NCI-H1436 (cell line): ENCODE results near the gene PRKAA2.
A peak's percentile ranks its signal among the peaks of the same experiment; 100 is the strongest.

Source experiments
- DNase-seq: peaks from one replicate; lab custom pipeline; 2025; lab: John Stamatoyannopoulos, UW

Gene PRKAA2

DNA sequence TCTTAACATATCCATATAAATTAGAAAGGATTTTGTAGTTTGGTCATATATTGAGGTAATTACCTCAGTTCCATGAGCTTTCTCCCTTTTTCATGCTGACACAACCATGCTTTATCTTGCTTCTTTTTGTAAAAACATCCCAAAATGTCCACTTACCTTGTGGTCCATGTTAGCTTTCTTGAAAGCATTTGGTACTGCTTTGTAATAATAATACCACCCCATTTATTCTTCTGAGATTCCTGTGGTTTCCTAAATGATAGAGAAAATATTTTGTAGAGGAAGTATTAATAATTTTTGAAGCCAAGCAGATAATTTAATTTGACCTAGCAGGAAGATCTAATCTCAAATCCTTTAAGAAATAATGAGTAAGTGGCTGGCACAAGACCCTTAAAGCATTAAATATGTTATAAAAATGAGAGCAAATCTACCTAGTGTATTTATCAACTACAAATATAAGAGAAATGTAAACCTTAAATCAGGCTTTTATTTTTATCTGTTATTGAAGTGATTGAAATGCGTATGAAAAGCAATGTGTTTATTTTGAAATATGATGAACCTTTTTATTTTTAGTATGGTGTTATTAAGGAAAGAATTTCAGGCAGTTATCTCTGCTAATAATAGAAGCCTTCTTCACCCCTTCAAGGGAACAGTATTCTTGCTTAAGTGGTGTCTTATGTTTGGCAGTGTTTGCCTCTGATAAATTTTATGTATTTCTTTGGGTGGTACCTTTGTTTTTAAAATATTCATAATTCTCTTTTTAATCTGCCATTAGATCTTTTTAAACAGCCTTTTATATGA, 9.2 kb downstream of the PRKAA2 start:
- no peak for DNase-seq

DNA sequence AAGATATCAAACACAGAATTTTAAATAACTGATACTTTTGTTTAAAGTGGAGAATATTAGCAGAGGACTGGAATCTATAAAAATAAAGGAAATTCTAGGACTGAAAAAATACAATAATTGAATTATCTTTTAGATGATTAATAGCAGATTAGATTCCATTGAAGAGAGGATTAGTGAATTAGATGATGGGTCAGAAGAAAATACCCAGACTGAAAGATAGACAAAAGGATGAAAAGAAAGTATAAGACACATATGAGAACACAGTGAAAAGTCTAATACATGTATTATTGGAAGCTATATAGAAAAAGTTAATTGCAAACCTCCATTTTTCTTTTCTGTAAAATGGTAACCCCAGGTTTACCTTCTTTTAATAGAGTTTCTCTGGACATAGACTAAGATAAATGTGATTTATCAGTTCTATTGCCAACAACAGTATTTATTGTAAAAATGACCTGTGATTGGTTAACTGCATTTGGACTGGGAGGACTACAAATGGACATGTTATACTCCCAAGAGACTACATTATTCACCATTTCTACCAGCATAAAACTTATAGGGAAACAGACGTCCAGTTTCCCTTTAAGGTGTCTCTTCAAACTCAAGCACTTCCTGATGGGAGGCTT, 11.0 kb downstream of the PRKAA2 start:
- no peak for DNase-seq

DNA sequence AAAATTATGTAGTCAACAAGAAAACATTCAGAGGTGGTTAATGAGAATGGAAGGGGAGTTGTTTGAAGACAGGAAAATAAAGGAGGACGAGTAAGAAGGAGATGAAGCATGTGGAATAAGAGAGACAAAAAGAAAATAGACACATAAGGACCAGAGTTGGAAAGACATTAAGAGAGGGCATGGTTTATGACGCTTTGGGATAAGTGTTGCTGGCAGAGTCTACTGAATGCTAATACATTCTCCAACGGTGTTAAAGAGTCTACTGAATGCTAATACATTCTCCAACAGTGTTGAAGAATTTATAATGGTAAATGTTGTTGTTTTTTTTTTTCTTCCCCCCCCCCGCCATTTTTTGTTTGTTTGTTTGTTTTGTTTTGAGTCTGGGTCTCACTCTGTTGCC, 13.1 kb downstream of the PRKAA2 start:
- no peak for DNase-seq

DNA sequence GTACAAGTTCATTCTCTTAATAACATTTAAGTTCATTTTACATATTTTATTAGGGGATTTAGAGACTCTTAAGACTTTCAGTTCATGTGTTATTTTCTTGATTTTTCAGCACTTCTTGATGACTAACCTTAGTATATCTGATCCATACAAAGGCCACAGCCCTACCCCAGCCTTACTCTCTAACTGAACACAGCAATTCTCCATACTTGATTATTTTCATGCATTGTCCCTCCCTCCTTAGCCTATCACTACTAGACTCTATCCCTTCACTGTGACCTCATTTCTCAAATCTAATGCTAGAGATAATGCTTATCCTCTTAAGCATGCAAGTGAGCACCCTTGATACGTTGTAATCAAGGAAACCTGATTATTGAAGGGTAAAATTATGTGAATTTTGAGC, 15.2 kb downstream of the PRKAA2 start:
- no peak for DNase-seq

DNA sequence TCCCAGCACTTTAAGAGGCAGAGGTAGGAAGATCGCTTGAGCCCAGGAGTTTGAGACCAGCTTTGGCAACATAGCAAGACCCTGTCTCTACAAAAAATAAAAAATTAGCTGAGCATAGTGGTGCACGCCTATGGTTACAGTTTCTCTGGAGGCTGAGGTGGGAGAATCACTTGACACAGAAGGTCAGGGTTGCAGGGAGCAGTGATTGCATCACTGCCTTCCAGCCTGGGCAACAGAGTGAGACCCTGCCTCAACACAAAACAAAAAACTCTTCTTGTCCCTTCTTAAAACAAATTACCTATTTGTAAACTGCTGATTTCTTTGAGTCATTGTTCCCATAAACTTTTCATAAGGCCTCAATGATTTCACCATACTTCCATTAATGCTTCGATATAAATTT, 18.7 kb downstream of the PRKAA2 start:
- no peak for DNase-seq

DNA sequence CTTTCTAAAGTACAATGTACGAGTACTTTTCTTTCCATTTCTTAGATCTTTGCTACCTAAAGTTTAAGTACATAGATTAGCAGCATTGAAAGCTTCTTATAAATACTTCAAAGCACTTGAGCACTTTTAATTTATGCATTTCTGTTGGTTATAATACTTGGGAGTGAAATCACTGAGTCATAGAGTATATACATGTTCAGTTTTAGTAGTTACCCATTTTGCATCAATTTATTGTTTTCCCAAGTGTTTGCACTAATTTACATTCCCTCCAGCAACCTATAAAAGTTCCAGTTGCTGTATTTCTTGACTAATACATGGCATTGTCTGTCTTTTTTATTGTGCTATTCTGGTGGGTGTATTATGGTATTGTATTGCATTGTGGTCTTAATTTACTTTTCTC, 20.3 kb downstream of the PRKAA2 start:
- DNase-seq, result no peak

DNA sequence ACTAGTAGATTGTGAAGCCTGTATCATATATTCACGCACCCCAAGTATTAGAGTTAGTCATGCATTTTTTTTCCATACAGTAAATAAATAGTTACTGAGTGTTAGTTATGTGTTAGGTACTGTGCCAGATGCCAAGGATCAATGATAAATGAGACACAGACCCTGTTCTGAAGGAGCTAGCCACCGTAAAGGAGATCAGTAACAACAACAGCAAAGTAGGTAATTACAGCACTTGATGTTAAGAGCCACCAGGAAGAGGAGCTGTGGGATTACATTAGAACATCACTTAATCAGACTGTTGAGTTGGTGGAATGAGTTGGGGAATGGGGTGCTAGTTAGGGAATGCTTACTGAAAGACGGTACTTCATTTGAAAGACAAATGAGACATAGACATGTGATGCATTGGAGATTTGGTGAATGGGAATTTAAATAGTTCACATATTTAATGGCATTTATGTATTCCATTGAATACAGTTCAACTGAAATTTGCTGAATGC, 21.0 kb downstream of the PRKAA2 start:
- no peak for DNase-seq

DNA sequence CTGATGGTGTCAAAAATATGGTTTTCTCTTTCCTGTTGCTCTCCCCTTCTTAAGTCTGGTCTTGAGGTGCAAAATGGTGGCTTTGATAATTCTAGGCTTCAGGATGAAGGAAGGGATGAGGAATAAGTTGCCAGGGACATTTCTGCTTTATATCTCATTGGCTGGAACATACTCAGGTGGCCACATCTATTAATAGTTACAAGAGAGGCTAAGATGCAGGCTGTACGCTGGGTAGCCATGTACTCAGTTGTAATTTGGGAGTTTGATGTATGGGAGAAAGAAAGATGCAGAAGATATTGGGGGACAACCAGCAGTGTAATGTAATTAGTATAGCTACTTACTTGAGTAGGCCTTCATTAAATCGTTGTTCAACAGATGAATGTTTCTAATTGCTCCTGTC, 25.2 kb downstream of the PRKAA2 start:
- DNase-seq, result no peak

DNA sequence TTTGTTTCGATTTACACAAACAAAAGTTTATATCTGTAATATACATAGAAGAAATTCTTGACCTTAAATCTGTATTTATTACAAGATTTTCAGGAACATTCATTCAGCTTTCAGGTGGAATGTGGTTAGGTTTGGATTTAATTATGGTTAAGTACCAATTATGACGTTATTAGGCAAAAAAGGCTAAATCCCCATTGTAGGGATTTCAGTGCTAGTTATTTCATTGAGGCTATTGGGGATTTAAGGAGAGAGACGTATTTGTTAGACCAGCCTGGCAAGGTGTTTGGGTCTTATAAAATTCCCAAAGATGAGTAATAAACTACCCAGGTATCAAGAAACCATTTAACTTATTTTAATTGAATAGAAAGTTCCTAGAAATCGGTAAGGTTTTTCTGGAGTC, 26.0 kb downstream of the PRKAA2 start:
- DNase-seq, result no peak

DNA sequence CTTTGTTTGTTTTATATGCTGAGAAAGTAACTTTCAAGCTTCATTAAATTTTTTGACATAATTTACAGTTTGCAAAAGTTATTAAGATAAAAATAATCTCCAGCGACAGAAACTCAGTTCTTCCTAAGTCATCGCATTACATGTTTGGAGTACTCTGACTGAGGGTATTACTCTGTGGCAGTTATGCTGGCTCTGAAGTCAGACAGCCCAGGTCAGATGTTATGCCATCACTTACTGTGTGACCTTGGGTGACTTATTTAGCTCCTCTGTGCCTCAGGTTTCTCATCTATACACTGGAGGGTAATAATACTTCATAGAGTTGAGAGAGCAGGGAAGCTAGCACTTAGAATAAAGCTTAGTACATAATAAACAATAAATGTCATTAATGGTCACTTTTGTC, 26.4 kb downstream of the PRKAA2 start:
- DNase-seq, result no peak

DNA sequence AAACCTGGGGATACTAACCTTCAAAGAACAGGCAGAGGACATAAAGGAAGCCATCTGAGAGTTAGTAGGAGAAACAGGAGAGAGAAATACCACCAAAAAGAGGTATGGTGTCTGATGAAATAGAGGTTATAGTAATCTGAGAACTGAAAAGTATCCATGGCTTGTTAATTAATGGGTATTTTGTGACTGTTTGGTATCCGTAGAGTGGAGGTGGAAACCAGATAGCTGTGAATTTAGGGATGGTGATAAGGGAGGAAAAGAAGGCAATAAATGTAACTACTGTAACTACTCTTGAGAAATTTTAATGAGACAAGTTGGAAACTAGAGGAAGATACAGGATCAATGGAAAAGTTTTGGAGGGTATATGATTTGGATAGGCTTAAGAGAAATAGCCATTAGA, 27.5 kb downstream of the PRKAA2 start:
- no peak for DNase-seq

DNA sequence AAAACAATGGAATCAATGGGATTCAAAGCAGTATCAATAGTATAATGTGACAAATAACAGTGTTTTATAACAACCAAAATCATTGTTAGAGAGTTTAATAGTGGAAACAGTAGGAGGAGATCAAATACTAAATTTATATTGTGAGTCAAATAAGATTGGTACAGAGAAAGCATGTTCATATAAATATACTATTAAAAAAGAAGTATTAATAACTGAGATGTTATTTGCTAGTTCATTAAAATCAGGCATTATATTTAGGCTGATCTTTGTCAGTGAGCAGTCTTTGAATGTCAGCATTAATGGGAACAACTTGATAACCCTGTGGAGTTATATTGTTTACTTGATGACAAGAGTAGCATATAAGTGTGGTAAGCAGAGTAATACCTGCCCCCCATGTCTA, 30.6 kb downstream of the PRKAA2 start:
- DNase-seq, result no peak

DNA sequence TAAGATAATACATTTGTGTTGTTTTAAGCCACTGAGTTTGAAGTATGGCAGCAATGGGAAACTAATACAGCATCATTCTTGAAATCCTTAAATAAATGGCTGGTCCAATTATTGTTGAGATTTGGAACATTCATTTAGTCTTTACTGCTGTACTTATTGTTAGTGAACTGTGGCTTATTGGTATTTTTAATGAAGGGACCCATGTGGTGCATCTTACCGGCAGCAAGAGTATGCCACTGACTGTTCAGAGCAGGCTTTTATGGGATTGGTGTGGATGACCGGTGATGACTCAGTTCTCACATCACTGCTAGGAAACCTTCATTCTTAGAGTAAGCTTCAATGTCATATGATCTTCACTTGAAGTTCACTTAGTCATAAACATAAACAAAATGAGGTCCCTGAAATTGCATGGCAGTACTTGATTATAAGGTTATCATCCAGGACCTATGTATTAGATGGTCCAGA, 31.5 kb downstream of the PRKAA2 start:
- DNase-seq, result no peak

DNA sequence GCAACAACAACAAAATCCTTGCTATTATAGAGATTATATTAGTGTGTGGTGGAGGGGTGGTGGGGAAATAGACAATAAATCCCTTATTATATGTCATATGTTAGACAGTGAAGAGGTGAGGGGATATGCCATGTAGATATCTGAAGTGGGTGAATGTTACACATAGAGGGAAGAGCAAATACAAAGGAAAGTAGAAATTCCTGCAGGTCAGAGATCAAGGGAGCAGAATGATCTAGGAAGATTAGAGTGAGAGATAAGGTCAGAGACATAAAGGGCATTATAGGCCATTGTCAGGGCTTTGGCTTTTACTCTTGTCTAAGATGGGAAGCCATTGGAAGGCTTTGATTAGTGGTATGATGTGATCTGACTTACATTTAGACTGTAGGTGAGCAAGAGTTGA, 38.5 kb downstream of the PRKAA2 start:
- no peak for DNase-seq

DNA sequence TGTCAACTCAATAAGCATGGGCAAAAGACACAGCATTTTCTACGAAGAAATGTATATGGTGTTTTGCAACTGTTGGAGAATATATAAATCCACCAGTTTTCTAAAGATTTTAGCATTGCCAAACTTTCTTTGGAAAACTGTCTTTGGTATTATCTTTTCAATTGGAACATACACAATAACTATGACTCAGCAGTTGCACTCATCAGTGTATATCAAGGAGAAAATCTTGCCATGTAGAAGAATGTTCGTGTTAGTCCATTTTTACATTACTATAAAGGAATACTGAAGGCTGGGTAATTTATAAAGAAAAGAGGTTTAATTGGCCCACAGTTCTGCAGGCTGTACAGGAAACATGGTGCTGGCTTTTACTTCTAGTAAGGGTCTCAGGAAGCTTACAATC, 41.1 kb downstream of the PRKAA2 start:
- DNase-seq, result no peak

DNA sequence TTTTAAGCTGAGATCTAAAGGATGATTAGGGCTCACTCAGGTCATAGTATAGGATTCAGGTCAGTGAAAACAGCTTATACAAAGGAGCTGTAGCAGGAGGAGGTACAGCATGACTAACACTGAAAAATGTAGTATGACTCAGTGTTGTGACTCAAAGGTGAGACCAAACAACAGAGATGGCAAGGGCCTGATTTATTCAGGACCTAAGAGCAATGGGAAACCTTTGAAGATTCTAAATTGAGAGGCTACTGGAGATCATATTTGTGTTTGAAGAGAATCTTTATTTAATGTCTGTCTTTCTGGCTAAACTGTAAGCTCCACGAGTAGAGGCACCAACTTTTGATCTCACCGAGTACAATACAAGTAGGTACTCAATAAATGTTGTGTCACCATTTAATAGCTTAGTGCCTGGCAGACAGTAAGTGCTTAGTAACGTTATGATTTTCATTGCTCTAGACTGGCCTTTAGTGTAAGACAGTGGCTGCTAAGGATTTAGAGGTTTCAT, 43.5 kb downstream of the PRKAA2 start:
- DNase-seq, result no peak

DNA sequence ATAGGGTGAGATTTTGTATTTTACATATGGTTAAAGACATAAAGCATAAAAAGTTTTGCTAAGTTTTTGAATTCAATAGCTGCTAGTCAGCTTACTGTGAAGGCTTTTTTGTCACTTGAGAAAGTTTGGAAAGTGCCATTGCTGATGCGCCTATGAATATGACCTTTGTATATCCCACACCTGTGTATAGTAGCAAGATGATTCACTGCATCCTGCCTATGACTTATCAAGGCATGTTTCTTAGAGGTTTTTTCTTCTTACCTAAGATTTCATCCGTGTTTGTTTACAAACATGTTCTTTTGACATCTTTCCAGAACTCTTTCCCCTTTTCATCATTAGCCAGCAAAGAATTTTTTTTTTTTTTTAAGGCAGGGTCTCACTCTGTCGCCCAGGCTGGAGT, 51.5 kb downstream of the PRKAA2 start:
- no peak for DNase-seq

DNA sequence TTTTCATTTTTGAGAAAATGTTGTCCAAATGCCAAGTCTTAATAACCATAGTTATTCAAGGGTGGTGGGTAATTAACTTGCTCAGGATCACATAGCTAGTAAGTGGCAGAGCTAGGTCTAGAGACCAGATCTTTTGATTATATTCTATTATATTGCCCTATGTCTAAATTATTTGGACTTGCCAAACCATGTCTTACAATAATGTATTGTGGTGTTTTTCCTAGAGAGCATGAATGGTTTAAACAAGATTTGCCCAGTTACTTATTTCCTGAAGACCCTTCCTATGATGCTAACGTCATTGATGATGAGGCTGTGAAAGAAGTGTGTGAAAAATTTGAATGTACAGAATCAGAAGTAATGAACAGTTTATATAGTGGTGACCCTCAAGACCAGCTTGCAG, 58.6 kb downstream of the PRKAA2 start:
- no peak for DNase-seq

DNA sequence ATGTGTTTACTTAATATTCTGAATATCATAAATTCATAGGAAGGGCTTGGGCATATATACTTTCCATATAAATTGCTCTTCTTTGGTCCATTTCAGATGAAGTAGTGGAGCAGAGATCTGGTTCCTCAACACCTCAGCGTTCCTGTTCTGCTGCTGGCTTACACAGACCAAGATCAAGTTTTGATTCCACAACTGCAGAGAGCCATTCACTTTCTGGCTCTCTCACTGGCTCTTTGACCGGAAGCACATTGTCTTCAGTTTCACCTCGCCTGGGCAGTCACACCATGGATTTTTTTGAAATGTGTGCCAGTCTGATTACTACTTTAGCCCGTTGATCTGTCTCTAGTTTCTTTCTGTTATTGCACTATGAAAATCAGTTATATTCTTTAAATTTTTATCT, 62.3 kb downstream of the PRKAA2 start:
- no peak for DNase-seq

DNA sequence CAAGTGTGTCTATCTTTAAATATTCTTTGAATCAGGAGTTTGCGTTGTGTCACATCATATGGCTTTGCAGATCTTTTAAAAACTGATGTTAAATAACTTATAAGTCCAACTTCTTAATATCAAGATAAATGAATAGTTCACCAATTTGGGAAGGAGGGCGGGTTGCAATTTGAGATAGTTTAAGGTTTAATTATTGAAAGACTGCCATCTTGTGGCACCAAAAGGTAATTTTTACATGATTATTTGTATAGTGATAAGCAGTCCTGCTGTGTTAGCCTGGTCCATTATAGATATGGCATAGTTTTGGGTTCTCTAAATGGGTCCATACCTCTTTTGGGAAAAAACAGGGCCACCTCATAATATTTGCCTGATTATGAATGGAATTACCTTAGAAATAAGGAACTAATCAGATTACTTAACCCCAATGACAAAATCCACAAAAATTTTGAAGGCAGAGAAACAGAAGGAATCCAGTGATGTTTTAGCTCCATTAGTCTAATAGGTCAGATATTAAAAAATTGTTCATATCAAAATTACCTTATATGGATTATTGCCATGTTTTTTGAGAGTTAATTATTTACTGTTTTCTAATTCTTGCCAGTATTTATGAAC, 64.3 kb downstream of the PRKAA2 start:
- peak; percentile 52 for DNase-seq

DNA sequence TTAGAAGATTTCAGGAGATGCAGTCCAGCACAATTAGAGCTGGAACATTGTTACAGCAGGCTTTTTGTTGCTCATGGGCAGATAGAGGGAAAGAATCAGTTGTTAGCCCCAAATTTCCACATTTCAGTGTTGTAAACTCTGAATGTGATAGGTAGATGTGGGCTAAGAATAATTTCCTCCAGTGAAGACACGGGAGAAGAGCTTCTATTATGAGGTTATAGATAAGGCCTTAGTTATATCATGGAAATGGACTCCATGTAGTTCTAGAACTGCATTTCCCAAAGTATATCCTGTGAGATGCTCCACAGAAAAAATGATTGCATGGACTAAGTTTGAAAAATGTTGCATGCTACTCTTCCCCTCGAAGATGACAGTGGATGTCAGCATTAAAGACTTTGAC, 64.9 kb downstream of the PRKAA2 start:
- no peak for DNase-seq

DNA sequence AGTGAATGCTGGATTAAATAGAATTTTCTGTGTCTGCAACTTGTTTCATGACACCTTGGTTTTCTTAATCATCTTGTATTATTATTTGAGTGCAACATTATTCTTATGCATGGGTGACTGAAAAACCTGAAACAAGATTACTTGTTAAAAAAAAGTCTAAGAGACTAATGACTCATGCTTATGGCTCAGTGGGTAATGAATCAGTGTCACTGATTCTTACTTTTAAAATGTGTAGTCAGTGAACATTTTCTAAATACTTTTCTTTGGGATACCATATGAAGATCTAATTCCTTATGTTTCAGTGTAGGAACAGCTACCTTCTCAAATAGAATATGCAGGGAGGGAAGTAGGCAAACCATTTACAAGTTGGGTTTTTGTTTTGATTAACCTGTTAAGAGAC, 65.5 kb downstream of the PRKAA2 start:
- DNase-seq, result no peak

DNA sequence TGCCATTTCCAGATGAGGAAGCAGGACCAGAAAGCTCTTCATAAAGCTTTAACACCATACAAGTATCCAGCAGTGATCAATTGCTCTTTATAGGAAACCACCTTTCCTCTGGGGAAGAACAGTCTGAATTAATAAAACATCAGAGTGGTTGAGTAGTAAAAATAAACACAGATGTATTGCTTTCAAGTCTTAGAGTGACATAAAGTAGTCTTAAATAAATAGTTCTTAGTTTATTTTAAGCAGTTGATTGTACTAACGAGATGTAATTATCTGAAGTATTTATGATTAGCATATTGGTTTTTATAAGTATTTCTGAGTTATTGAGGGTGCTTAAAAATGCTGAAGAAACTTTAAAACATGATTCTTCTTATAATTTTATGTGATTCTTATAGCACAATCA, 67.0 kb downstream of the PRKAA2 start:
- no peak for DNase-seq
